H9 (cell line): ENCODE results near the gene CPLANE1. TPM values are rescaled to one million over a fixed set of nuclear protein-coding genes. Genes with fewer than 3 reads are reported as not detected.
"Not testable (repeated sequence)": the region's sequence is repeated elsewhere in the genome, so short reads cannot be mapped to it uniquely, and the experiment has no call there.

ENCODE experiments used
- DNase-seq: peaks from one replicate; pipeline ENCODE4 v3.0.0-alpha.2; 2017
- H2AFZ ChIP-seq: one replicate; pipeline ENCODE4 v1.6.1; 2013; ENCODE audit warnings: mild to moderate bottlenecking, low read length, control low read depth, moderate library complexity
- H2AK5ac ChIP-seq: 2 replicates; pipeline ENCODE4 v1.6.1; 2013; ENCODE audit warnings: low read length, control low read depth, mixed read lengths; ENCODE audit not compliant: insufficient read length
- H2BK120ac ChIP-seq: one replicate; pipeline ENCODE4 v1.6.1; 2013; ENCODE audit warnings: low read depth, mild to moderate bottlenecking, low read length, control low read depth, inconsistent platforms; ENCODE audit not compliant: poor library complexity, severe bottlenecking
- H2BK12ac ChIP-seq: 2 replicates; pipeline ENCODE4 v1.6.1; 2013; ENCODE audit warnings: low read length, control low read depth, mixed read lengths, low read depth; ENCODE audit not compliant: insufficient read length
- H2BK15ac ChIP-seq: 2 replicates; pipeline ENCODE4 v1.6.1; 2013; ENCODE audit warnings: low read depth, low read length, control low read depth
- H2BK20ac ChIP-seq: one replicate; pipeline ENCODE4 v1.6.1; 2013; ENCODE audit warnings: low read depth, mild to moderate bottlenecking, low read length, control low read depth, inconsistent platforms; ENCODE audit not compliant: poor library complexity, severe bottlenecking
- H2BK5ac ChIP-seq: 2 replicates; pipeline ENCODE4 v1.6.1; 2013; ENCODE audit warnings: low read length, control low read depth, mixed read lengths; ENCODE audit not compliant: insufficient read length
- H3K14ac ChIP-seq: 2 replicates; pipeline ENCODE4 v1.6.1; 2013; ENCODE audit warnings: low read length, control low read depth; ENCODE audit not compliant: insufficient read depth
- H3K18ac ChIP-seq: 2 replicates; pipeline ENCODE4 v1.6.1; 2013; ENCODE audit warnings: low read depth, mild to moderate bottlenecking, mixed read lengths, low read length, control low read depth; ENCODE audit not compliant: insufficient read length
- H3K23ac ChIP-seq: 2 replicates; pipeline ENCODE4 v1.6.1; 2013; ENCODE audit warnings: low read length, control low read depth, mixed read lengths, low read depth; ENCODE audit not compliant: insufficient read length
- H3K23me2 ChIP-seq: 2 replicates; pipeline ENCODE4 v1.6.1; 2013; ENCODE audit warnings: low read depth, mild to moderate bottlenecking, mixed read lengths, low read length, control low read depth; ENCODE audit not compliant: insufficient read length, poor library complexity, severe bottlenecking
- H3K27ac ChIP-seq: 2 replicates; pipeline ENCODE4 v1.5.1; 2013; ENCODE audit warnings: low read length, control low read depth, mixed read lengths, low read depth; ENCODE audit not compliant: insufficient read length
- H3K27me3 ChIP-seq: 2 replicates; pipeline ENCODE4 v1.6.1; 2013; ENCODE audit warnings: low read length, control low read depth, inconsistent platforms; ENCODE audit not compliant: insufficient read depth
- H3K4ac ChIP-seq: 2 replicates; pipeline ENCODE4 v1.6.1; 2013; ENCODE audit warnings: low read depth, mild to moderate bottlenecking, control low read depth, inconsistent platforms, low read length, moderate library complexity
- H3K4me1 ChIP-seq: 2 replicates; pipeline ENCODE4 v1.6.1; 2013; ENCODE audit warnings: low read length, control low read depth, inconsistent platforms; ENCODE audit not compliant: insufficient read depth
- H3K4me2 ChIP-seq: 2 replicates; pipeline ENCODE4 v1.6.1; 2013; ENCODE audit warnings: low read length, control low read depth, mixed read lengths; ENCODE audit not compliant: insufficient read length, insufficient read depth
- H3K56ac ChIP-seq: 2 replicates; pipeline ENCODE4 v1.6.1; 2013; ENCODE audit warnings: low read depth, mild to moderate bottlenecking, mixed read lengths, low read length, control low read depth; ENCODE audit not compliant: insufficient read length
- H3K79me1 ChIP-seq: 2 replicates; pipeline ENCODE4 v1.6.1; 2013; ENCODE audit warnings: low read depth, mild to moderate bottlenecking, moderate library complexity, low read length, control low read depth, inconsistent platforms; ENCODE audit not compliant: insufficient read depth, poor library complexity, severe bottlenecking
- H3K79me2 ChIP-seq: 2 replicates; pipeline ENCODE4 v1.6.1; 2013; ENCODE audit warnings: low read length, control low read depth, inconsistent platforms; ENCODE audit not compliant: insufficient read depth
- H3K9ac ChIP-seq: 2 replicates; pipeline ENCODE4 v1.6.1; 2013; ENCODE audit warnings: low read length, control low read depth, mixed read lengths; ENCODE audit not compliant: insufficient read length; ENCODE audit errors: extremely low read depth
- H3K9me3 ChIP-seq: one replicate; pipeline ENCODE4 v1.6.1; 2013; ENCODE audit warnings: low read depth, low read length, inconsistent platforms; ENCODE audit not compliant: control insufficient read depth
- H3T11ph ChIP-seq: one replicate; pipeline ENCODE4 v1.6.1; 2013; ENCODE audit warnings: mild to moderate bottlenecking, low read length, control low read depth, inconsistent platforms
- H4K20me1 ChIP-seq: one replicate; pipeline ENCODE4 v1.6.1; 2013; ENCODE audit not compliant: control insufficient read depth, insufficient read length, insufficient read depth
- H4K5ac ChIP-seq: 2 replicates; pipeline ENCODE4 v1.6.1; 2013; ENCODE audit warnings: low read depth, mild to moderate bottlenecking, mixed read lengths, low read length, control low read depth; ENCODE audit not compliant: insufficient read length
- H4K8ac ChIP-seq: replicated peaks from 2 replicates; pipeline ENCODE4 v1.6.1; 2013; ENCODE audit warnings: low read length, control low read depth, mixed read lengths, low read depth; ENCODE audit not compliant: insufficient read length
- H4K91ac ChIP-seq: 2 replicates; pipeline ENCODE4 v1.6.1; 2013; ENCODE audit warnings: low read depth, mild to moderate bottlenecking, moderate library complexity, mixed read lengths, low read length, control low read depth; ENCODE audit not compliant: insufficient read length
- H3K27ac Mint-ChIP-seq, 3 experiments: 2 replicates in 2 of 3; 3 replicates in 1 of 3; pipeline ENCODE4 v1.8.0; 2020 to 2021; ENCODE audit warnings: mixed read lengths in 3 of 3, mild to moderate bottlenecking in 1 of 3, moderate library complexity in 1 of 3
- H3K27me3 Mint-ChIP-seq: 2 replicates; pipeline ENCODE4 v1.8.0; 2021; ENCODE audit warnings: low read depth, mild to moderate bottlenecking, moderate library complexity, mixed read lengths
- H3K36me3 Mint-ChIP-seq, 3 experiments: 2 replicates in 2 of 3; 3 replicates in 1 of 3; pipeline ENCODE4 v1.8.0; 2020 to 2021; ENCODE audit warnings: low read depth in 3 of 3, mixed read lengths in 3 of 3; ENCODE audit not compliant: insufficient read depth in 1 of 3
- H3K4me1 Mint-ChIP-seq, 2 experiments: 2 replicates each; pipeline ENCODE4 v1.8.0; 2020; ENCODE audit warnings: mixed read lengths in 2 of 2
- H3K4me3 Mint-ChIP-seq, 2 experiments: 2 replicates in 1 of 2; 3 replicates in 1 of 2; pipeline ENCODE4 v1.8.0; 2020 to 2021; ENCODE audit warnings: mild to moderate bottlenecking in 2 of 2, mixed read lengths in 2 of 2, moderate library complexity in 1 of 2
- H3K9me3 Mint-ChIP-seq, 2 experiments: 2 replicates in 1 of 2; 3 replicates in 1 of 2; pipeline ENCODE4 v1.8.0; 2020; ENCODE audit warnings: mild to moderate bottlenecking in 2 of 2, mixed read lengths in 2 of 2, moderate library complexity in 1 of 2
- CTCF ChIP-seq: fragments of 200-600 bp; sonication (generic); conservative IDR thresholded peaks from 3 replicates; pipeline ENCODE4 v1.8.0; 2021; ENCODE audit warnings: antibody characterized with exemption, mild to moderate bottlenecking
- WGBS: extraction: QIAGEN DNeasy Blood & Tissue Kit; methylation state at CpG from one replicate; pipeline ENCODE4 v1.1.7; 2013; ENCODE audit warnings: missing lambda C conversion rate, low lambda C conversion rate, mixed read lengths; ENCODE audit not compliant: insufficient read length; ENCODE audit errors: extremely low coverage; 5-methylcytosine and 5-hydroxymethylcytosine counted together
- long read RNA-seq: library from polyadenylated mRNA; unstranded; transcript quantifications from one replicate; pipeline ENCODE4 v2.0.0, GENCODE V29; 2020
- total RNA-seq: library from RNA; stranded (reverse); gene quantifications from 2 replicates; pipeline ENCODE4 v1.2.1, GENCODE V29; 2021

The CPLANE1 gene
- 6.8 and 11.6 TPM in 2 replicates for total RNA-seq
- long read RNA-seq, partial matches to known transcripts: 2 of 15 reads
- long read RNA-seq, other reads (novel, unspliced or antisense): 13 of 15 reads

GRCh38 chr5:37248970-37249814 is at the start of gene CPLANE1:
Gene CPLANE1 (minus strand): TSS chr5:37249376. CDS start chr5:37247698, 1,678 bp downstream.
- Mint-ChIP-seq H3K9me3 (peaks cover 7 to 8% of the 10 kb centered on the region in 2 experiments), H3K27ac (peak within 1 kb of the TSS; percentile 89 to 95 (median 91); a peak in 6 of 7 replicates), H3K27me3 (no peaks in the 10 kb centered on the region; the same call in 1 of the 2 replicates), H3K4me3 (peak within 1 kb of the TSS; percentile 78 to 90), H3K4me1 (peaks cover 6 to 9% of the 10 kb centered on the region in 2 experiments), H3K36me3 (peaks cover 0 to 5% (median under 1%) of the 10 kb centered on the region in 3 experiments; a peak in 4 of 7 replicates)
- Histone ChIP-seq H3K4me1 (no peaks in the 10 kb centered on the region), H3K4ac (no peak within 1 kb of the TSS), H3K56ac (no peak within 1 kb of the TSS), H3K23me2 (peaks cover 3% of the 10 kb centered on the region), H4K91ac (no peak within 1 kb of the TSS), H4K8ac (no peak within 1 kb of the TSS), H2BK12ac (no peak within 1 kb of the TSS), H2BK5ac (no peak within 1 kb of the TSS), H2AK5ac (no peak within 1 kb of the TSS), H4K20me1 (no peaks in the 10 kb centered on the region), H2BK120ac (no peak within 1 kb of the TSS), H2BK15ac (no peak within 1 kb of the TSS), H3K27me3 (no peaks in the 10 kb centered on the region), H2AFZ (no peak within 1 kb of the TSS), H3K79me2 (no peaks in the 10 kb centered on the region), H3K18ac (peak within 1 kb of the TSS; percentile 47), H3K14ac (peak within 1 kb of the TSS; percentile 83; the same call in 1 of the 2 replicates), H3T11ph (no peak within 1 kb of the TSS), H3K27ac (no peak within 1 kb of the TSS), H4K5ac (no peak within 1 kb of the TSS), H3K9ac (peak within 1 kb of the TSS; percentile 49), H3K9me3 (no peaks in the 10 kb centered on the region), H2BK20ac (no peak within 1 kb of the TSS), H3K23ac (no peak within 1 kb of the TSS), H3K4me2 (peak within 1 kb of the TSS; percentile 18), H3K79me1 (no peaks in the 10 kb centered on the region)
- TF ChIP-seq CTCF: peak; percentile 30; the same call in 2 of the 3 replicates
- WGBS: no CpG with 5 or more reads among the region's 88 CpGs
- peak; percentile 84 for DNase-seq

- not testable (repeated sequence) for H3K23ac ChIP-seq, H2BK5ac ChIP-seq, H2AFZ ChIP-seq, H3K27ac ChIP-seq, H3K23me2 ChIP-seq, H3K14ac ChIP-seq, DNase-seq, H2BK120ac ChIP-seq, H3K4ac ChIP-seq, H2AK5ac ChIP-seq, H3K56ac ChIP-seq, H3K4me1 ChIP-seq, H3K18ac ChIP-seq, H4K20me1 ChIP-seq, H2BK12ac ChIP-seq, H4K5ac ChIP-seq, H4K8ac ChIP-seq, H3K79me2 ChIP-seq, H2BK15ac ChIP-seq, H3K9me3 ChIP-seq, H3T11ph ChIP-seq, H3K27me3 Mint-ChIP-seq, H4K91ac ChIP-seq, H2BK20ac ChIP-seq, H3K4me2 ChIP-seq, H3K27ac Mint-ChIP-seq, H3K4me1 Mint-ChIP-seq, H3K79me1 ChIP-seq, H3K9me3 Mint-ChIP-seq, H3K4me3 Mint-ChIP-seq, H3K9ac ChIP-seq, H3K27me3 ChIP-seq
- peaks cover 54 to 84% (median 83%) of the 10 kb centered on the region in 3 experiments for H3K36me3 Mint-ChIP-seq
- WGBS: no CpG with 5 or more reads among the region's 7 CpGs
These were observed 47.1 kb upstream of the CPLANE1 start for GRCh38 chr5:37296313-37296712.
